Epithelial cell of proximal tubule (primary cell): ENCODE measurements around the gene PCDH15. TPM values are rescaled to one million over a fixed set of nuclear protein-coding genes. Genes with fewer than 3 reads are reported as not detected.
"Not testable (repeated sequence)": the region's sequence is repeated elsewhere in the genome, so short reads cannot be mapped to it uniquely, and the experiment has no call there.

Experiments
- DNase-seq: peaks from one replicate; pipeline ENCODE4 v3.0.0-alpha.2; 2011; ENCODE audit warnings: low read depth
- H3K4me3 ChIP-seq: 2 replicates; pipeline ENCODE4 v1.5.1; 2011; ENCODE audit warnings: low read depth, mild to moderate bottlenecking, low read length
- total RNA-seq: library from RNA; depleted of rRNA; stranded (reverse); fragments of >200 nt; gene quantifications from 2 replicates; pipeline ENCODE4 v1.2.3, GENCODE V29; 2015
- TF ChIP-seq, protein P1 (sequence below): conservative IDR thresholded peaks from 2 replicates; pipeline ENCODE4 v1.5.1; 2012; ENCODE audit warnings: low read depth, mild to moderate bottlenecking, low read length

PCDH15 gene
- total RNA-seq, 1 donor from 2014 or later: not detected

DNA sequence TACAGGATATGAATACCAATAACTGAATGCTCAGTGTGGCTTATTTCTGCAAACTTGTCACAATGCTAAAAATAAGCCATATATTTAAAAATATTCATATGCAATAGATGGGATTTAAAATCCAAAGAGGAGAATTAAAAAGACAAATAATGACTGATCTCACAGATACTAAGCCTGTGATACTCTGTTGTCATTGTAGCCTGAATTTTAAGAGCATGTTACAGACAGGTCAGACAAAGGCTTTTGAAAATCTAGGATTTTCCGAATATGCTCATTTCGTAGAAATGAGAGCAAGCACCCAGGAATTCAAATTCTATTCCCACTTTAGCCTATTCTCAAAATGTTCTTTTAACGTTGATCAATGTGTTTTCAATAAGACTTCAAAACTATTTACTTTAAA is 269.7 kb downstream of the PCDH15 start:
- no peak overlapping the region for H3K4me3 ChIP-seq
- no peak for DNase-seq
- TF ChIP-seq, protein P1, sequence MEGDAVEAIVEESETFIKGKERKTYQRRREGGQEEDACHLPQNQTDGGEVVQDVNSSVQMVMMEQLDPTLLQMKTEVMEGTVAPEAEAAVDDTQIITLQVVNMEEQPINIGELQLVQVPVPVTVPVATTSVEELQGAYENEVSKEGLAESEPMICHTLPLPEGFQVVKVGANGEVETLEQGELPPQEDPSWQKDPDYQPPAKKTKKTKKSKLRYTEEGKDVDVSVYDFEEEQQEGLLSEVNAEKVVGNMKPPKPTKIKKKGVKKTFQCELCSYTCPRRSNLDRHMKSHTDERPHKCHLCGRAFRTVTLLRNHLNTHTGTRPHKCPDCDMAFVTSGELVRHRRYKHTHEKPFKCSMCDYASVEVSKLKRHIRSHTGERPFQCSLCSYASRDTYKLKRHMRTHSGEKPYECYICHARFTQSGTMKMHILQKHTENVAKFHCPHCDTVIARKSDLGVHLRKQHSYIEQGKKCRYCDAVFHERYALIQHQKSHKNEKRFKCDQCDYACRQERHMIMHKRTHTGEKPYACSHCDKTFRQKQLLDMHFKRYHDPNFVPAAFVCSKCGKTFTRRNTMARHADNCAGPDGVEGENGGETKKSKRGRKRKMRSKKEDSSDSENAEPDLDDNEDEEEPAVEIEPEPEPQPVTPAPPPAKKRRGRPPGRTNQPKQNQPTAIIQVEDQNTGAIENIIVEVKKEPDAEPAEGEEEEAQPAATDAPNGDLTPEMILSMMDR: no peak

DNA sequence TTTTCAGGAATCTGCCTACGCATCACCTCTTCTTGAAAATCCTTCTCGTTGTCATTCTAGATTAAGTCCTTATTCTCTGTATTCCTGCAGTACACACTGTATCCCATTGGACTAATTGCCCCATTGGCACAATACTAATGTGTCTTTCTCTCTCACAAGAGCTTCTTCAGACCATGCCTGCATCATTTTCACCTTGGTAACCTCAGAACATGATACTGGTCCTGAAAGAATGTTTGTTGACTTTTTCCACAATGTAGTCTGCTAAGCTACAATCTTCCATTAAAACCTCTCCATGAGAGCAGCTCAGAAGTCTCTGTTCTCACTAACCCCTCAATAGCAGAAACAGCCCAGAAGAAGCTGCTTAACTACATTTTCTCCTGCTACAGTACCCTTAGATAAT is 270.7 kb downstream of the PCDH15 start:
- no peak overlapping the region for H3K4me3 ChIP-seq
- no peak for DNase-seq
- TF ChIP-seq, protein P1: no peak

DNA sequence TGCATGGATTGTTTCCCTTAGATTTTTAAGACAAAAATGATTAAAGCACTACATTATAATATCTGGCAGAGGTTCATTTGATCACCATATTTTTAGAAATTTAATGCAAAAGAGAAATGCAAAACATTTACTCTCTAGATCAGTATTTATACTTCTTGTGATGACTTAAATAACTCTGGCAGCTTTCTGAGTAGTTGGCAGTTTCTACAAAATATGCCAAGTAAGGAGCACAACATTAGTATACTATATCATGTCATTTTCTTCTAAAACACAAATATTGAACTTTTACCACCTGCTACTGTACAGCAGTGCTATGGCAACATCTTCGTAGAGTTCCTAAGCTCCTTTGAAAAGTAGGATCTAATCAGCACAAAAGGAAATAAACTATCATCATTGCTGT is 275.2 kb downstream of the PCDH15 start:
- TF ChIP-seq, protein P1: no peak
- no peak for DNase-seq
- H3K4me3 ChIP-seq: no peak overlapping the region

DNA sequence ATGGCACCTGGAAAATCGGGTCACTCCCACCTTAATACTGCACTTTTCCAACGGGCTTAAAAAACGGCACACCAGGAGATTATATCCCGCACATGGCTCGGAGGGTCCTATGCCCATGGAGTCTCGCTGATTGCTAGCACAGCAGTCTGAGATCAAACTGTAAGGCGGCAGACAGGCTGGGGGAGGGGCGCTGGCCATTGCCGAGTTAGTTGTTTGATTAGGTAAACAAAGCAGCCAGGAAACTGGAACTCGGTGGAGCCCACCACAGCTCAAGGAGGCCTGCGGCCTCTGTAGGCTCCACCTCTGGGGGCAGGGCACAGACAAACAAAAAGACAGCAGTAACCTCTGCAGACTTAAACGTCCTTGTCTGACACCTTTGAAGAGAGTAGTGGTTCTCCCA is 285.8 kb downstream of the PCDH15 start:
- not testable (repeated sequence) for DNase-seq, H3K4me3 ChIP-seq

DNA sequence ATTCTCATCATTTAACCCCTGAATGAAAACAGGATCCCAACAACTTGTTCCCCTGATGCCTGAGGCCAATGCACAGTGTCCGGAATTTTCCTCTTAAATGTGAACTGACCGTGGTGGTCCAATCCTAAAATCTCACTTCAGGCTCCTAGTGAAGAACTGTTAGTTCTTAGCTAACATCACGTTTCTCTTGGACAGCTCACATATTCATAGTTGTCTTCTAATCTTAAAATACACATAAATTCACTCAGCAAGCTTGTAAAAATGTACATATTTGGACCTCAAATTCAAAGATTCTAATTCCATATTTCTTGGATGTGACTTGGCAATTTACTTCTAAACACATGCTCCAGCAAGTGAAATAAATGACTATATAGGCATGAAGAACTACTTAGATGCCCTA is 297.2 kb downstream of the PCDH15 start:
- no peak for DNase-seq
- no peak overlapping the region for H3K4me3 ChIP-seq
- TF ChIP-seq, protein P1: no peak

DNA sequence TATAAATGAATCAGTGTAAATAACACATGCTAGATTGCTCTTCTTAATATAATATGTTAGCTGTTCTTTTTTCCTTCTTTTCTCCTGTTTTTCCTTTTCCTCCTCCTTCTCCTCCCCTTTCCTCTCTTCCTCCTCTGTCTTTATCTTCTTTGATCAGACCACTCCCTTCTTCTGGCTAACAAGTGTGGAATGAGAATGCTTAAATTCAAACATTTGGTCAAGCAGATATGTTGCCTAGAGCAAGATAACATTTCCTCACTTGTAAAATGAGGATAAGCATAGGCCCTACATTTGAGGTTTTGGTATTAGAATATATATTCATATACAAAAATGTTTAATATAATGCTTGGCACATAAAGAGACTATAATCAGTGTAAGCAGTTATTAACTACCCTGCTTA is 299.1 kb downstream of the PCDH15 start:
- DNase-seq: no peak
- H3K4me3 ChIP-seq: no peak overlapping the region
- TF ChIP-seq, protein P1: no peak

DNA sequence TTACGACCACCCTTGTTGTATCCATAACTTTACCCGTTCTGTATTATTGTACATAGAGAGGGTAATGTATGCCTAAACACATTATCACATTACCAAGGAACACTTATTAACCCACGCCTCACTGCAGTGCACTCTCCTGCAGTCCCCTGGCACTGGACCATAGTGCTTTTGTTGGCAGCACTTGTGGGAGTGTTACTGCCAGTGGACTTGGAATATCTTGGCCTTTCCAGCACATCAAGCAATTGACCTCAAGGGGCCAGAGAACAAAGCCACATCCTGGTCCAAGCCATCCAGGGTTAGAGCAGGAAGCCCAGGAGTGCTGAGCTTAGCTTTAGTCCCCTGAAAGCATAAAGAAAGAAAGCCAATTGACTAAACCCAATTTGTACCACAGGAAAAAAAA is 304.2 kb downstream of the PCDH15 start:
- H3K4me3 ChIP-seq: no peak overlapping the region
- DNase-seq: peak; percentile 12
- TF ChIP-seq, protein P1: no peak

DNA sequence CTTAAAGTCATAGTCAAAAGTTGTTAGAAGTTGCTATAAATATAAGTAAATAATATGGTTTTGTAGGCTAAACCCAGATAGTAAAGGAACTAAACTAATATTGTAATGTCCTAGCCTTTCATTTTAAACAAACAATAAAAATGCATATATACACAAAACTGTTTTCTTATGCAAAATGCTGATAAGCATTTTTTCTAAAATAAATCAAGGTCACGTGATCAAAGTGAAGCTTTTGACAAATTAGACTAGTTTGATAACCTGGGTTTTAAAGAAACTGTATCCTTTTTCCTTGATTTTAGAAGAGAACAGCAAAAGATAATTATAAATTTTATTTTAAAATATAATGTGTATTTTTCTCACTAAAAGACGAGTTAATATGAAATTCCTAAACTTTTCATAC is 313.3 kb downstream of the PCDH15 start:
- DNase-seq: no peak
- TF ChIP-seq, protein P1: no peak
- H3K4me3 ChIP-seq: no peak overlapping the region
